ENCODE data around the gene TBCEL. TPM values are rescaled to one million over a fixed set of nuclear protein-coding genes. Genes with fewer than 3 reads are reported as not detected.

TBCEL gene
- total RNA-seq, 2 donors from 2014 or later = 17.7 to 24.6 TPM

DNA sequence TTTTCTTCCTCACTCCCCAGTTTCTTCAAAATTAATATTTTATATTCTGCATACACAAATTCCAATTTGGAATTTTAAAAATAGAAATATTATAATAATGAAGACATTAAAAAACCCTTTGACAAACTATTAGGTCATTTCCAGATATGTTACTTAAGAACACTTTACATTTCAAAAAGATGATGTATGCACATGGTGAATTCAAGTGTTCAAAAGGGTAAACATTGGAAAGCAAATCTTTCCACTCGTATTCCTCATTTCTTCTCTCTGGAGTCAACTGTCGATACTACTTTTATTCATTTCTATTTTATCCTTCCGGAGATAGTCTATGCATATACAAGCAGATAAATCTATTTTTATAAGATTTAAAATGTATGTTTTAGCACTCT lies 16.7 kb downstream of the TBCEL start:
- Histone ChIP-seq H3K27me3 (replicated peaks; ENCODE audit: insufficient read depth) (no peaks in the 10 kb centered on the region), H3K27ac (no peak overlapping the region), H3K36me3 (no peaks in the 10 kb centered on the region), H3K4me1 (ENCODE audit: control insufficient read depth in 1 of 2, low read depth in 2 of 2) (no peaks in the 10 kb centered on the region), H3K9me3 (no peaks in the 10 kb centered on the region), H3K4me3 (no peak overlapping the region)
- DNase-seq (ENCODE audit: low spot score) (no peak), ATAC-seq (ENCODE audit: insufficient number of reproducible peaks, low FRiP score, low read depth) (no peak)
- TF ChIP-seq, protein P1, sequence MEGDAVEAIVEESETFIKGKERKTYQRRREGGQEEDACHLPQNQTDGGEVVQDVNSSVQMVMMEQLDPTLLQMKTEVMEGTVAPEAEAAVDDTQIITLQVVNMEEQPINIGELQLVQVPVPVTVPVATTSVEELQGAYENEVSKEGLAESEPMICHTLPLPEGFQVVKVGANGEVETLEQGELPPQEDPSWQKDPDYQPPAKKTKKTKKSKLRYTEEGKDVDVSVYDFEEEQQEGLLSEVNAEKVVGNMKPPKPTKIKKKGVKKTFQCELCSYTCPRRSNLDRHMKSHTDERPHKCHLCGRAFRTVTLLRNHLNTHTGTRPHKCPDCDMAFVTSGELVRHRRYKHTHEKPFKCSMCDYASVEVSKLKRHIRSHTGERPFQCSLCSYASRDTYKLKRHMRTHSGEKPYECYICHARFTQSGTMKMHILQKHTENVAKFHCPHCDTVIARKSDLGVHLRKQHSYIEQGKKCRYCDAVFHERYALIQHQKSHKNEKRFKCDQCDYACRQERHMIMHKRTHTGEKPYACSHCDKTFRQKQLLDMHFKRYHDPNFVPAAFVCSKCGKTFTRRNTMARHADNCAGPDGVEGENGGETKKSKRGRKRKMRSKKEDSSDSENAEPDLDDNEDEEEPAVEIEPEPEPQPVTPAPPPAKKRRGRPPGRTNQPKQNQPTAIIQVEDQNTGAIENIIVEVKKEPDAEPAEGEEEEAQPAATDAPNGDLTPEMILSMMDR (IDR thresholded peaks at IDR 0.05) = no peak

DNA sequence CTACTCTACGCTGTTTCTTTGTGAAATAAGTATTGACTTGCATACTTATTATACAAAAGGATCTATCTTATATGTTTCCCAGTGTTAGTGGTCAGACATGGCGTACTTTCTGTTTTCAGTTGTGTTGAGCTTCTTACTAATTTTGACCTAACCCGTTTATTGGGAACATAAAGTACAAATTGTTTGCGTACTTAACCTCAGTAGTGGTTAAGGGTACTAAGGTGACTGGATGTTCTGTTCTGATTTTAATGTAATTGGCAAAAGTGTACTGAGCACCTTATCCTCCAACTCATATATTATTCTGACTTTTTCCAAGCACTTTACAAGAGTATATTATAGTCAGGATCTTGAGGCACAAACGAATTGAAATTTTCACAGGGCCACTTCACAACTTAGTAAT lies 17.2 kb downstream of the TBCEL start:
- TF ChIP-seq, protein P1 (IDR thresholded peaks at IDR 0.05) = no peak
- no peaks in the 10 kb centered on the region for H3K9me3 ChIP-seq
- peaks cover 3% of the 10 kb centered on the region for H3K36me3 ChIP-seq
- H3K27me3 ChIP-seq (replicated peaks; ENCODE audit: insufficient read depth) = no peaks in the 10 kb centered on the region
- no peaks in the 10 kb centered on the region for H3K4me1 ChIP-seq (ENCODE audit: control insufficient read depth in 1 of 2, low read depth in 2 of 2)
- H3K27ac ChIP-seq = no peak overlapping the region
- DNase-seq (ENCODE audit: low spot score) (no peak), ATAC-seq (ENCODE audit: insufficient number of reproducible peaks, low FRiP score, low read depth) (no peak)
- no peak overlapping the region for H3K4me3 ChIP-seq

DNA sequence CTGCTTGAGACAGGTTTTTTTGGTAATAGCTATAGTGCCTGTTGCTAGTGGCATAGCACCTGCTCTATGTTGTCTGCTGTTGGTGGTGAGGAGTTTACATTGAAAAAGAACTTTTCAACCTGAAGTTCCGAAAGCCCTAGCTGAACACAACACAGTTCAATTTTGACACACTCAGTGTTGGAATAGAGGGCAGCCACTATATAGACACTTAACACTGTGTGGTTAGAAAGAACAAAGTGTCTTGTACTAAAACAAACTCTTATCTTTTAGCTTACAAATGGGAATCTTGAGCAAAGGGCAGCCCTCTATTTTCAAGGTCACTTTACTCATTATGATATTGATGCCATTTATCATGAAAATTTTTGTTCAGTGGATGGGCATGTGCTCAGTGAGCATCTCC lies 18.4 kb downstream of the TBCEL start:
- H3K27me3 ChIP-seq (replicated peaks; ENCODE audit: insufficient read depth) = no peaks in the 10 kb centered on the region
- no peak overlapping the region for H3K27ac ChIP-seq
- no peaks in the 10 kb centered on the region for H3K9me3 ChIP-seq
- H3K36me3 ChIP-seq = peaks cover 6% of the 10 kb centered on the region
- no peaks in the 10 kb centered on the region for H3K4me1 ChIP-seq (ENCODE audit: control insufficient read depth in 1 of 2, low read depth in 2 of 2)
- H3K4me3 ChIP-seq = no peak overlapping the region
- DNase-seq (ENCODE audit: low spot score) = no peak
- TF ChIP-seq, protein P1 (IDR thresholded peaks at IDR 0.05) = no peak
- no peak for ATAC-seq (ENCODE audit: insufficient number of reproducible peaks, low FRiP score, low read depth)

DNA sequence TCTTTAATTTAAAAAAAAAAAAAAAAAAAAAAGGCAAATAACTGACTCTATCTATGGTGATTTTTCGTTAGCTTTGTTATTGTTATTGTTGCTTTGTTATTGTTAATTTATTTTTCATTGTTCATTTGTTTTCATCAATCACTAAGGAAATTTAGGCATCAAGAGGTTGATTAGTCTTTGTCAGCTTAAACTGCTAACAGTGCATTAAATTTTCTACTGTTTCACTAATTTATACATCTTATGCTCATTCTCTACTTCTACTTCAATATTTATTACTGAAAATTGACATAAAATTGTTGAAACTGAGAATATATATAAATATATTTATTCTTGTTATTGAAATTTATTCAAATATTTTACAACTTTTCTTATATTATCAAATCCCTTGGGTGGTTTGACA lies 24.0 kb downstream of the TBCEL start:
- no peak for DNase-seq (ENCODE audit: low spot score)
- Histone ChIP-seq H3K27me3 (replicated peaks; ENCODE audit: insufficient read depth) (no peaks in the 10 kb centered on the region), H3K36me3 (peaks cover 6% of the 10 kb centered on the region), H3K9me3 (no peaks in the 10 kb centered on the region), H3K27ac (no peak overlapping the region), H3K4me1 (ENCODE audit: control insufficient read depth in 1 of 2, low read depth in 2 of 2) (no peaks in the 10 kb centered on the region), H3K4me3 (no peak overlapping the region)
- ATAC-seq (ENCODE audit: insufficient number of reproducible peaks, low FRiP score, low read depth) = no peak
- TF ChIP-seq, protein P1 (IDR thresholded peaks at IDR 0.05) = no peak

DNA sequence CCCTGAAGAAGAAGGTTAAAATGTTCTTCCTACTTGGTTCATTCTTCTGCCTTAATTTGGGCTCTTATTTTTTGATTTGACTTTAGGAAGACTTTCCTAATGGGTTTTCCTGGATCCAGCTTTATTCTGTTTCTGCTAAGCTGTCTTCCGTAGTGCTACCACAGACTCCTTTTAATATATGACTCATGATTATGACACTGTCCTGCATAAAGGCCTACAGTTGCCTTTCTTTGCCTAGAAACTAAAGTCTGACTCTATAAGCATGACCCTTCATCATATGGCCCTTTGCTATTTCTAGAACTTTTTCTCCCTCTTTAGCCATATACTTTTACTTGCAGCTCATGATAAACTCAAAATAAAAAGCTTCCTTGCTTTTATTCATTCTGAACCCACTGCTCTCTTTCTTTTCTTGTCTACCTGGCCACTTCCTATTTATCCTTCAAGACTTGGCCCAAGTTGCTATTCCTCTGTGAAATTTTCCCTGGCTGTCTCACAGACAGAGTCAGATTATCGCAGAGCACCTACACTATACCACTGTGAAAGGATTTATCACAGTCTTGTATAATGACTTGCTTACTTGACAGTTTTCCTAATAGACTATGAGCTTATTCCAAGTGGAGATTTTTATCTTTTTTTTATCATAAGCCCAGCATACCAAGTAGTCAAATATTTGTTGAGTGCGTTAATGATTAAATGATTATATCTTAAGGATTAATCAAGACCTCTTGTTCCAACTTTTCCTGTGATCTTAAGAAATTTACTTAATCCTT lies 24.7 kb downstream of the TBCEL start:
- TF ChIP-seq, protein P1 (IDR thresholded peaks at IDR 0.05) = no peak
- ATAC-seq (ENCODE audit: insufficient number of reproducible peaks, low FRiP score, low read depth) (no peak), DNase-seq (ENCODE audit: low spot score) (no peak)
- Histone ChIP-seq H3K4me3 (no peak overlapping the region), H3K36me3 (peaks cover 12% of the 10 kb centered on the region), H3K9me3 (no peaks in the 10 kb centered on the region), H3K27ac (no peak overlapping the region), H3K27me3 (replicated peaks; ENCODE audit: insufficient read depth) (no peaks in the 10 kb centered on the region), H3K4me1 (ENCODE audit: control insufficient read depth in 1 of 2, low read depth in 2 of 2) (no peaks in the 10 kb centered on the region)
